GM18526 (cell line): Measurements from ENCODE around the gene CCND1.

Source experiments
- POLR2A ChIP-seq: IDR thresholded peaks from 3 replicates; pipeline ENCODE4 v1.6.1; 2011; ENCODE audit not compliant: insufficient read length; ENCODE audit errors: extremely low read depth

CCND1 gene

GRCh38 chr11:69644071-69644961 is 3.4 kb downstream of the CCND1 start:
- no peak for TF ChIP-seq POLR2A

- TF ChIP-seq POLR2A, result no peak
Measured at GRCh38 chr11:69644962-69645675, 4.2 kb downstream of the CCND1 start.

- TF ChIP-seq POLR2A, result no peak
Measured at GRCh38 chr11:69645801-69646492, 5.0 kb downstream of the CCND1 start.

- TF ChIP-seq POLR2A, result no peak
Measured at GRCh38 chr11:69646493-69647389, 5.8 kb downstream of the CCND1 start.

- no peak for TF ChIP-seq POLR2A
Measured at GRCh38 chr11:69647390-69647748, 6.4 kb downstream of the CCND1 start.

GRCh38 chr11:69647761-69648497 is 7.0 kb downstream of the CCND1 start:
- TF ChIP-seq POLR2A, result no peak

GRCh38 chr11:69648679-69649575 is 8.0 kb downstream of the CCND1 start:
- TF ChIP-seq POLR2A, result no peak

GRCh38 chr11:69649576-69649900 is 8.6 kb downstream of the CCND1 start:
- TF ChIP-seq POLR2A, result no peak

- no peak for TF ChIP-seq POLR2A
Measured at GRCh38 chr11:69650081-69650831, 9.3 kb downstream of the CCND1 start.

GRCh38 chr11:69650832-69651344 is 9.9 kb downstream of the CCND1 start:
- TF ChIP-seq POLR2A, result no peak

- no peak for TF ChIP-seq POLR2A
Measured at GRCh38 chr11:69651834-69652620, 11.1 kb downstream of the CCND1 start.

- TF ChIP-seq POLR2A, result no peak
Measured at GRCh38 chr11:69652999-69653398, 12.0 kb downstream of the CCND1 start.
